WTC11 (cell line): ENCODE measurements around the gene IL16. TPM values are rescaled to one million over a fixed set of nuclear protein-coding genes. Genes with fewer than 3 reads are reported as not detected.

ENCODE experiments used
- ATAC-seq: fragments of 200-7000 bp; cut with Tn5 transposase; 2 replicates; pipeline ENCODE4 v1.10.0; 2021; ENCODE audit warnings: mild to moderate bottlenecking, moderate library complexity
- CTCF ChIA-PET: fragments of 300-600 bp; sonication (Branson Sonifier 250); formaldehyde crosslinking; loops from one replicate; lab custom pipeline; 2021; ENCODE audit warnings: antibody characterized with exemption; lab: Charles Lee
- POLR2A ChIA-PET: fragments of 350-600 bp; sonication (Branson Sonifier 250); formaldehyde crosslinking; loops from one replicate; lab custom pipeline; 2021; ENCODE audit warnings: antibody characterized with exemption; lab: Charles Lee
- DNase-seq: peaks from one replicate; pipeline ENCODE4 v3.0.0; 2021; ENCODE audit warnings: low spot score
- H3K27ac Mint-ChIP-seq: 2 replicates; pipeline ENCODE4 v1.8.0; 2021; ENCODE audit warnings: mixed read lengths
- H3K27me3 Mint-ChIP-seq: 2 replicates; pipeline ENCODE4 v1.8.0; 2021; ENCODE audit warnings: low read depth, mild to moderate bottlenecking, moderate library complexity, mixed read lengths
- H3K36me3 Mint-ChIP-seq: 2 replicates; pipeline ENCODE4 v1.8.0; 2021; ENCODE audit warnings: mixed read lengths
- H3K4me1 Mint-ChIP-seq: 2 replicates; pipeline ENCODE4 v1.8.0; 2022; ENCODE audit warnings: mixed read lengths
- H3K4me3 Mint-ChIP-seq: 2 replicates; pipeline ENCODE4 v1.8.0; 2021; ENCODE audit warnings: mild to moderate bottlenecking, moderate library complexity, mixed read lengths
- H3K9me3 Mint-ChIP-seq: 2 replicates; pipeline ENCODE4 v1.8.0; 2021; ENCODE audit warnings: mixed read lengths
- ESRRA ChIP-seq: sonication (generic); formaldehyde crosslinking; IDR thresholded peaks from 2 replicates; pipeline ENCODE4 v1.8.1; 2022; ENCODE audit warnings: mild to moderate bottlenecking, missing genetic modification reagents, borderline replicate concordance
- FOXJ3 ChIP-seq: sonication (generic); formaldehyde crosslinking; IDR thresholded peaks from 2 replicates; pipeline ENCODE4 v1.9.0; 2021; ENCODE audit warnings: missing genetic modification reagents, mild to moderate bottlenecking, borderline replicate concordance
- GTF2I ChIP-seq: fragments of 250-450 bp; sonication (Bioruptor Pico); conservative IDR thresholded peaks from 2 replicates; pipeline ENCODE4 v1.4.0; 2021; ENCODE audit warnings: mild to moderate bottlenecking
- MXD4 ChIP-seq: fragments of 250-450 bp; sonication (Bioruptor Pico); IDR thresholded peaks from 2 replicates; pipeline ENCODE4 v1.8.0; 2021; ENCODE audit warnings: mild to moderate bottlenecking, moderate library complexity, borderline replicate concordance
- NFE2L1 ChIP-seq: sonication (generic); formaldehyde crosslinking; IDR thresholded peaks from 2 replicates; pipeline ENCODE4 v1.8.1; 2023; ENCODE audit warnings: missing genetic modification reagents
- RELA ChIP-seq: sonication (generic); formaldehyde crosslinking; IDR thresholded peaks from 2 replicates; pipeline ENCODE4 v1.8.1; 2022; ENCODE audit warnings: missing genetic modification reagents, mild to moderate bottlenecking, borderline replicate concordance
- RORB ChIP-seq: fragments of 250-450 bp; sonication (Bioruptor Pico); IDR thresholded peaks from 2 replicates; pipeline ENCODE4 v1.9.0; 2021; ENCODE audit warnings: mild to moderate bottlenecking
- SMAD4 ChIP-seq: sonication (generic); formaldehyde crosslinking; IDR thresholded peaks from 2 replicates; pipeline ENCODE4 v1.8.0; 2022; ENCODE audit warnings: mild to moderate bottlenecking, missing genetic modification reagents
- SOX15 ChIP-seq: fragments of 250-450 bp; sonication (Bioruptor Pico); IDR thresholded peaks from 2 replicates; pipeline ENCODE4 v1.9.0; 2021; ENCODE audit warnings: mild to moderate bottlenecking
- SP1 ChIP-seq: sonication (generic); formaldehyde crosslinking; conservative IDR thresholded peaks from 2 replicates; pipeline ENCODE4 v1.8.1; 2022; ENCODE audit warnings: missing genetic modification reagents
- TEAD1 ChIP-seq: sonication (generic); formaldehyde crosslinking; IDR thresholded peaks from 2 replicates; pipeline ENCODE4 v1.8.0; 2022; ENCODE audit warnings: mild to moderate bottlenecking, missing genetic modification reagents
- ZNF317 ChIP-seq: sonication (generic); formaldehyde crosslinking; IDR thresholded peaks from 2 replicates; pipeline ENCODE4 v1.8.1; 2023; ENCODE audit warnings: low read depth, mild to moderate bottlenecking, moderate library complexity, missing genetic modification reagents, borderline replicate concordance
- ZNF396 ChIP-seq: fragments of 250-450 bp; sonication (Bioruptor Pico); IDR thresholded peaks from 2 replicates; pipeline ENCODE4 v1.8.0; 2021; ENCODE audit warnings: mild to moderate bottlenecking, moderate library complexity, borderline replicate concordance
- ZNF416 ChIP-seq: fragments of 250-450 bp; sonication (Bioruptor Pico); IDR thresholded peaks from 2 replicates; pipeline ENCODE4 v1.9.0; 2021; ENCODE audit warnings: mild to moderate bottlenecking, inconsistent platforms
- ZNF423 ChIP-seq: fragments of 250-450 bp; sonication (Bioruptor Pico); IDR thresholded peaks from 2 replicates; pipeline ENCODE4 v2.1.2; 2022; ENCODE audit warnings: mild to moderate bottlenecking, moderate library complexity
- total RNA-seq: library from RNA; stranded (reverse); gene quantifications from 3 replicates; pipeline ENCODE4 v1.2.3, GENCODE V29; 2021
- TF ChIP-seq, protein P1 (sequence below): sonication (generic); formaldehyde crosslinking; conservative IDR thresholded peaks from 2 replicates; pipeline ENCODE4 v1.8.1; 2022; ENCODE audit warnings: mild to moderate bottlenecking, missing genetic modification reagents
- TF ChIP-seq, protein P2 (sequence below): sonication (generic); formaldehyde crosslinking; IDR thresholded peaks from 2 replicates; pipeline ENCODE4 v1.8.1; 2023; ENCODE audit warnings: mild to moderate bottlenecking, missing genetic modification reagents, moderate library complexity
- TF ChIP-seq, protein P3 (sequence below): sonication (generic); formaldehyde crosslinking; IDR thresholded peaks from 2 replicates; pipeline ENCODE4 v1.8.1; 2022; ENCODE audit warnings: mild to moderate bottlenecking, missing genetic modification reagents, moderate library complexity, borderline replicate concordance
- TF ChIP-seq, protein P4 (sequence below): sonication (generic); formaldehyde crosslinking; IDR thresholded peaks from 2 replicates; pipeline ENCODE4 v1.8.1; 2023; ENCODE audit warnings: mild to moderate bottlenecking, missing genetic modification reagents
- TF ChIP-seq, protein P5 (sequence below): sonication (generic); formaldehyde crosslinking; IDR thresholded peaks from 2 replicates; pipeline ENCODE4 v1.8.1; 2023; ENCODE audit warnings: mild to moderate bottlenecking, moderate library complexity, missing genetic modification reagents
- TF ChIP-seq, protein P6 (sequence below): fragments of 250-450 bp; sonication (Bioruptor Pico); conservative IDR thresholded peaks from 2 replicates; pipeline ENCODE4 v1.9.0; 2021; ENCODE audit warnings: mild to moderate bottlenecking

Gene IL16
- total RNA-seq, 1 experiment from 2014 or later = 0.61 TPM

DNA sequence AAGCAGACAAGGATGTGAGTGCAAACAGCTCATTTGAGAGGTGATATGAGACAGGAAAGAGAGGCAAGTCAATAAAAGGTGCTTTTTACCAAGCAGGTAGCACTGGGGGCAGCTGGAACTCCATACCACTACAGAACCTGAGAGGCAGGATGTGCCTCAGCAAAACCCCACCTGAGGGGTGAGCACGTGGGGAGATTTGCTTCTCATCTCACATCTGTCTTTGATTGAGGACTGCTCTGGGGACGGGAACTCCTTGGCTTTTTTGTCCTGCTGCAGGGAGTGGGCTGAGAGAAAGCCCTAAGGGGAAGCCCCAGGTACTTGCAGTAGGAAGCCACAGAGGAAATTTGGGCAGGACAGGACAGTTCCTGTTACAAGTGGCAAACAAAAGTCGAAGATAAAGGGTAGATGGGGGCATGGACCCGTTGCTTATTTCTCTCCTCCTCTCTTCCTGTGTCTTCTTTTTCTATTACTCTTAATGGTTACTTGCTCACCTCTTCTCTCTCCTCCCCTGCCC lies 35.5 kb upstream of the IL16 start:
- CTCF ChIA-PET = interaction anchor here (9.7 kb wide), 1 partner anchor 106 kb away, joined by 170 read pairs; no protein-coding TSS in a partner anchor

DNA sequence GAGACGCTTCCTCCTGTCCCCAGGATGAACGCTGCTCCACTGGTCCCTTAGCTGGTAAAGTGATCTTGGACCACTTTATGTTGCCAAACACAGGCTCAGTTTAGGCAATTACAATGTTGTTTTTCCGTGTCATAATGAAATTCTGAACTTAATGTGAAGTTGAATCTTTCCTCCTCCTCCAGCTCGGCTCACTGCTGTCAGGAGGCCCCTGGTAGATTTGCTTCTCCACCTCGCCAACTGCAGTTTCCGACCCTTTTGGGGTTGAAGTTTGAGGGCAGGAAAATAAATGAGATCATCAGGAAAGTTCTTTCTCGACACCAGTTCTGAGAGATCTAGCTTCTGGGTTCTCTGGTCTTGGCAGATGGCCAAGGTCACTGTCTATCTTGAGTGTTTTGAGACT lies 34.8 kb upstream of the IL16 start:
- peaks cover 4% of the 10 kb centered on the region; the same call in 1 of the 2 replicates for H3K27me3 Mint-ChIP-seq
- ChIA-PET POLR2A (no interaction called here), CTCF (interaction anchor here (3.6 kb wide), 1 partner anchor 104 kb away, joined by 30 read pairs; no protein-coding TSS in a partner anchor)
- H3K4me1 Mint-ChIP-seq = no peaks in the 10 kb centered on the region
- H3K36me3 Mint-ChIP-seq = no peaks in the 10 kb centered on the region
- no peak for DNase-seq
- TF ChIP-seq SMAD4 (no peak), MXD4 (CRISPR knock-in tag) (no peak), SP1 (no peak), ZNF317 (CRISPR knock-in tag) (no peak), FOXJ3 (CRISPR knock-in tag) (no peak), RELA (CRISPR knock-in tag) (no peak), ESRRA (no peak), ZNF416 (CRISPR knock-in tag) (no peak), SOX15 (no peak), ZNF396 (CRISPR knock-in tag) (no peak), RORB (CRISPR knock-in tag) (no peak), ZNF423 (CRISPR knock-in tag) (no peak), GTF2I (CRISPR knock-in tag) (no peak), TEAD1 (no peak), NFE2L1 (CRISPR knock-in tag) (no peak)
- TF ChIP-seq, protein P1, sequence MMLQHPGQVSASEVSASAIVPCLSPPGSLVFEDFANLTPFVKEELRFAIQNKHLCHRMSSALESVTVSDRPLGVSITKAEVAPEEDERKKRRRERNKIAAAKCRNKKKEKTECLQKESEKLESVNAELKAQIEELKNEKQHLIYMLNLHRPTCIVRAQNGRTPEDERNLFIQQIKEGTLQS (CRISPR knock-in tag) = no peak
- TF ChIP-seq, protein P2, sequence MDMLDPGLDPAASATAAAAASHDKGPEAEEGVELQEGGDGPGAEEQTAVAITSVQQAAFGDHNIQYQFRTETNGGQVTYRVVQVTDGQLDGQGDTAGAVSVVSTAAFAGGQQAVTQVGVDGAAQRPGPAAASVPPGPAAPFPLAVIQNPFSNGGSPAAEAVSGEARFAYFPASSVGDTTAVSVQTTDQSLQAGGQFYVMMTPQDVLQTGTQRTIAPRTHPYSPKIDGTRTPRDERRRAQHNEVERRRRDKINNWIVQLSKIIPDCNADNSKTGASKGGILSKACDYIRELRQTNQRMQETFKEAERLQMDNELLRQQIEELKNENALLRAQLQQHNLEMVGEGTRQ (CRISPR knock-in tag) = no peak
- TF ChIP-seq, protein P3, sequence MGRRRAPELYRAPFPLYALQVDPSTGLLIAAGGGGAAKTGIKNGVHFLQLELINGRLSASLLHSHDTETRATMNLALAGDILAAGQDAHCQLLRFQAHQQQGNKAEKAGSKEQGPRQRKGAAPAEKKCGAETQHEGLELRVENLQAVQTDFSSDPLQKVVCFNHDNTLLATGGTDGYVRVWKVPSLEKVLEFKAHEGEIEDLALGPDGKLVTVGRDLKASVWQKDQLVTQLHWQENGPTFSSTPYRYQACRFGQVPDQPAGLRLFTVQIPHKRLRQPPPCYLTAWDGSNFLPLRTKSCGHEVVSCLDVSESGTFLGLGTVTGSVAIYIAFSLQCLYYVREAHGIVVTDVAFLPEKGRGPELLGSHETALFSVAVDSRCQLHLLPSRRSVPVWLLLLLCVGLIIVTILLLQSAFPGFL = no peak
- TF ChIP-seq, protein P4, sequence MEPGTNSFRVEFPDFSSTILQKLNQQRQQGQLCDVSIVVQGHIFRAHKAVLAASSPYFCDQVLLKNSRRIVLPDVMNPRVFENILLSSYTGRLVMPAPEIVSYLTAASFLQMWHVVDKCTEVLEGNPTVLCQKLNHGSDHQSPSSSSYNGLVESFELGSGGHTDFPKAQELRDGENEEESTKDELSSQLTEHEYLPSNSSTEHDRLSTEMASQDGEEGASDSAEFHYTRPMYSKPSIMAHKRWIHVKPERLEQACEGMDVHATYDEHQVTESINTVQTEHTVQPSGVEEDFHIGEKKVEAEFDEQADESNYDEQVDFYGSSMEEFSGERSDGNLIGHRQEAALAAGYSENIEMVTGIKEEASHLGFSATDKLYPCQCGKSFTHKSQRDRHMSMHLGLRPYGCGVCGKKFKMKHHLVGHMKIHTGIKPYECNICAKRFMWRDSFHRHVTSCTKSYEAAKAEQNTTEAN (CRISPR knock-in tag) = no peak
- TF ChIP-seq, protein P5, sequence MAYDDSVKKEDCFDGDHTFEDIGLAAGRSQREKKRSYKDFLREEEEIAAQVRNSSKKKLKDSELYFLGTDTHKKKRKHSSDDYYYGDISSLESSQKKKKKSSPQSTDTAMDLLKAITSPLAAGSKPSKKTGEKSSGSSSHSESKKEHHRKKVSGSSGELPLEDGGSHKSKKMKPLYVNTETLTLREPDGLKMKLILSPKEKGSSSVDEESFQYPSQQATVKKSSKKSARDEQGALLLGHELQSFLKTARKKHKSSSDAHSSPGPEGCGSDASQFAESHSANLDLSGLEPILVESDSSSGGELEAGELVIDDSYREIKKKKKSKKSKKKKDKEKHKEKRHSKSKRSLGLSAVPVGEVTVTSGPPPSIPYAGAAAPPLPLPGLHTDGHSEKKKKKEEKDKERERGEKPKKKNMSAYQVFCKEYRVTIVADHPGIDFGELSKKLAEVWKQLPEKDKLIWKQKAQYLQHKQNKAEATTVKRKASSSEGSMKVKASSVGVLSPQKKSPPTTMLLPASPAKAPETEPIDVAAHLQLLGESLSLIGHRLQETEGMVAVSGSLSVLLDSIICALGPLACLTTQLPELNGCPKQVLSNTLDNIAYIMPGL = no peak
- H3K4me3 Mint-ChIP-seq = no peak overlapping the region
- no peak for ATAC-seq
- peaks cover 5% of the 10 kb centered on the region for H3K9me3 Mint-ChIP-seq
- H3K27ac Mint-ChIP-seq = no peak overlapping the region

More for the DNA sequence above, 35.5 kb upstream of the IL16 start:
- H3K36me3 Mint-ChIP-seq = no peaks in the 10 kb centered on the region
- TF ChIP-seq ZNF416 (CRISPR knock-in tag) = no peak
- TF ChIP-seq, protein P6, sequence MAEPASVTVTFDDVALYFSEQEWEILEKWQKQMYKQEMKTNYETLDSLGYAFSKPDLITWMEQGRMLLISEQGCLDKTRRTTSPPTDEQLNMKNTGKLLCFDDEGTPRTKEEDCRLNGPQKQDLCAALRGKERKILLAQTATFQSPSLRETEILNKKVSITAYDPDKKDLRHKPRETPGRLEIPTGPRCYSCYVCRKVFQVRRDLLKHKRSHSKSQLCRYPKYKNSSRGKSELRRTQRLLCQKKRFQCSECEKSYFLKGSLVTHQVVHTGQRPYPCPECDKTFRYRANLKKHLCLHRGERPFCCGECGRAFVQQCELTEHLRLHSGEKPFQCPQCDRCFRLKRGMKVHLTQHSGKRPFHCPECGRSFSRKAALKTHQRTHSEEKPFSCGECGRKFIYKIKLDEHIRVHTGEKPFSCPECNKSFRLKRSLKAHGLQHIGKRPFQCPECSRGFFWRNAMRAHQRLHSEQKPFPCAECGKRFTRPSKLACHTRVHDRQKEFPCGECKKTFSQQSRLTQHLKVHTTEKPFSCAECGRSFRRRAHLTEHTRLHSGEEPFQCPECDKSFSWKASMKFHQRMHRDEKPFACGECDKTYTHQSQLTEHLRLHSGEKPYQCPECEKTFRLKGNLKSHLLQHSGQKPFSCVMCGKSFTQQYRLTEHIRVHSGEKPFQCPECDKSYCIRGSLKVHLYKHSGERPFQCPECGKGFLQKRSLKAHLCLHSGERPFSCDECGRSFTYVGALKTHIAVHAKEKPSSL = no peak
- TF ChIP-seq, all 79 proteins: peak for 0
- ATAC-seq (no peak), DNase-seq (no peak)
- no peaks in the 10 kb centered on the region for H3K4me1 Mint-ChIP-seq
- POLR2A ChIA-PET = no interaction called here
- peaks cover 5% of the 10 kb centered on the region for H3K9me3 Mint-ChIP-seq
- H3K4me3 Mint-ChIP-seq = no peak overlapping the region
- H3K27me3 Mint-ChIP-seq = peaks cover 4% of the 10 kb centered on the region; the same call in 1 of the 2 replicates
- no peak overlapping the region for H3K27ac Mint-ChIP-seq
